IMR-90 (cell line): ENCODE results near the gene MAML2. TPM values are rescaled to one million over a fixed set of nuclear protein-coding genes. Genes with fewer than 3 reads are reported as not detected.

Source experiments
- ATAC-seq: fragments of 200-7000 bp; cut with Tn5 transposase; 2 replicates; pipeline ENCODE4 v1.9.1; 2020; ENCODE audit warnings: low read depth, mild to moderate bottlenecking, moderate library complexity
- BruUV-seq: library from RNA; stranded (reverse); fragments of 400-500 nt; replicated peaks from 2 replicates; lab custom pipeline; 2021; lab: Mats Ljungman, UMichigan
- CTCF ChIA-PET: fragments of 300-600 bp; formaldehyde crosslinking; extraction: SDS; loops from one replicate; lab custom pipeline; 2021; ENCODE audit warnings: antibody characterized with exemption; lab: Yijun Ruan, JAX
- POLR2A ChIA-PET: fragments of 300-600 bp; sonication (Branson Sonifier 250); formaldehyde crosslinking; loops from one replicate; lab custom pipeline; 2022; ENCODE audit warnings: antibody characterized with exemption; ENCODE audit not compliant: unreplicated experiment; lab: Charles Lee
- DNase-seq: peaks from one replicate; pipeline ENCODE4 v3.0.0; 2013
- H2AFZ ChIP-seq: replicated peaks from 2 replicates; pipeline ENCODE3; 2013; ENCODE audit warnings: low read length, mild to moderate bottlenecking; ENCODE audit not compliant: poor library complexity
- H2AK5ac ChIP-seq: 2 replicates; pipeline ENCODE4 v1.6.1; 2013; ENCODE audit warnings: low read depth, low read length, inconsistent platforms
- H2AK9ac ChIP-seq: replicated peaks from 2 replicates; pipeline ENCODE3; 2013; ENCODE audit warnings: mild to moderate bottlenecking, low read depth, low read length, moderate library complexity; ENCODE audit not compliant: poor library complexity
- H2BK120ac ChIP-seq: 2 replicates; pipeline ENCODE4 v1.6.1; 2013; ENCODE audit warnings: low read depth, low read length, inconsistent platforms
- H2BK15ac ChIP-seq: 3 replicates; pipeline ENCODE4 v1.6.1; 2013; ENCODE audit warnings: low read depth, low read length, inconsistent platforms
- H2BK20ac ChIP-seq: 2 replicates; pipeline ENCODE4 v1.6.1; 2013; ENCODE audit warnings: low read depth, mild to moderate bottlenecking, inconsistent platforms, low read length, moderate library complexity
- H2BK5ac ChIP-seq: 2 replicates; pipeline ENCODE4 v1.6.1; 2013; ENCODE audit warnings: mild to moderate bottlenecking, low read depth, low read length, inconsistent platforms; ENCODE audit not compliant: poor library complexity, severe bottlenecking
- H3K14ac ChIP-seq: replicated peaks from 2 replicates; pipeline ENCODE4 v1.6.1; 2013; ENCODE audit warnings: low read depth, low read length, inconsistent platforms
- H3K18ac ChIP-seq: 2 replicates; pipeline ENCODE4 v1.6.1; 2013; ENCODE audit warnings: low read depth, low read length, control low read depth
- H3K23ac ChIP-seq: 2 replicates; pipeline ENCODE4 v1.6.1; 2013; ENCODE audit warnings: low read depth, low read length, inconsistent platforms
- H3K27ac ChIP-seq: 2 replicates; pipeline ENCODE4 v1.5.1; 2013; ENCODE audit warnings: mild to moderate bottlenecking, control low read depth, low read length; ENCODE audit not compliant: insufficient read depth
- H3K27me3 ChIP-seq: 2 replicates; pipeline ENCODE4 v1.6.1; 2013; ENCODE audit warnings: low read length; ENCODE audit not compliant: control insufficient read depth, insufficient read depth
- H3K36me3 ChIP-seq: 2 replicates; pipeline ENCODE4 v1.6.1; 2013; ENCODE audit warnings: low read length, mixed read lengths; ENCODE audit not compliant: control insufficient read depth, insufficient read depth
- H3K4ac ChIP-seq: 2 replicates; pipeline ENCODE4 v1.6.1; 2013; ENCODE audit warnings: low read depth, low read length, inconsistent platforms
- H3K4me1 ChIP-seq: 2 replicates; pipeline ENCODE4 v1.6.1; 2013; ENCODE audit warnings: low read length, mixed read lengths; ENCODE audit not compliant: control insufficient read depth, insufficient read depth
- H3K4me2 ChIP-seq: 2 replicates; pipeline ENCODE4 v1.6.1; 2013; ENCODE audit warnings: low read depth, mild to moderate bottlenecking, control low read depth, low read length, moderate library complexity
- H3K4me3 ChIP-seq: 2 replicates; pipeline ENCODE4 v1.5.1; 2013; ENCODE audit warnings: low read depth, mild to moderate bottlenecking, control low read depth, low read length, moderate library complexity; ENCODE audit not compliant: insufficient read depth
- H3K56ac ChIP-seq: 2 replicates; pipeline ENCODE4 v1.6.1; 2013; ENCODE audit warnings: low read length, inconsistent platforms; ENCODE audit not compliant: insufficient read depth; ENCODE audit errors: extremely low read depth
- H3K79me1 ChIP-seq, 2 experiments: 2 replicates each; pipeline ENCODE4 v1.6.1; 2013; ENCODE audit warnings: low read length in 2 of 2, inconsistent platforms in 1 of 2, low read depth in 1 of 2
- H3K9ac ChIP-seq: 2 replicates; pipeline ENCODE4 v1.6.1; 2013; ENCODE audit warnings: low read depth, low read length, control low read depth
- H3K9me1 ChIP-seq: 2 replicates; pipeline ENCODE4 v1.6.1; 2013; ENCODE audit warnings: low read length, inconsistent platforms; ENCODE audit not compliant: insufficient read depth
- H3K9me3 ChIP-seq: 2 replicates; pipeline ENCODE4 v1.6.1; 2013; ENCODE audit warnings: low read length; ENCODE audit not compliant: control insufficient read depth, insufficient read depth
- H4K20me1 ChIP-seq: 2 replicates; pipeline ENCODE4 v1.6.1; 2013; ENCODE audit warnings: low read length, inconsistent platforms; ENCODE audit not compliant: insufficient read depth
- H4K5ac ChIP-seq: 2 replicates; pipeline ENCODE4 v1.6.1; 2013; ENCODE audit warnings: mild to moderate bottlenecking, low read depth, low read length, control low read depth
- H4K8ac ChIP-seq, 2 experiments: 2 replicates each; pipeline ENCODE4 v1.6.1; 2013; ENCODE audit warnings: low read depth in 2 of 2, low read length in 2 of 2, control low read depth in 1 of 2, inconsistent platforms in 1 of 2
- H4K91ac ChIP-seq: 2 replicates; pipeline ENCODE4 v1.6.1; 2013; ENCODE audit warnings: low read depth, low read length, inconsistent platforms; ENCODE audit not compliant: insufficient read depth
- BHLHE40 ChIP-seq: fragments of 150-350 bp; IDR thresholded peaks from 2 replicates; pipeline ENCODE4 v1.6.1; 2016; ENCODE audit warnings: mild to moderate bottlenecking, low read depth, low read length
- CEBPB ChIP-seq: IDR thresholded peaks from 2 replicates; pipeline ENCODE4 v1.6.1; 2012; ENCODE audit warnings: low read depth, low read length, improper control_type of control experiment
- CHD1 ChIP-seq: IDR thresholded peaks from 2 replicates; pipeline ENCODE4 v1.6.1; 2012; ENCODE audit warnings: low read depth, low read length, improper control_type of control experiment
- FOS ChIP-seq: fragments of 150-350 bp; IDR thresholded peaks from 2 replicates; pipeline ENCODE4 v1.6.1; 2016; ENCODE audit warnings: low read depth, low read length
- MAFK ChIP-seq: IDR thresholded peaks from 2 replicates; pipeline ENCODE4 v1.6.1; 2012; ENCODE audit warnings: low read depth, low read length, improper control_type of control experiment
- MAZ ChIP-seq: IDR thresholded peaks from 2 replicates; pipeline ENCODE4 v1.6.1; 2012; ENCODE audit warnings: low read depth, mild to moderate bottlenecking, low read length, improper control_type of control experiment, moderate library complexity, borderline replicate concordance
- NFE2L2 ChIP-seq: fragments of 150-350 bp; IDR thresholded peaks from 2 replicates; pipeline ENCODE4 v1.6.1; 2016; ENCODE audit warnings: low read depth, mild to moderate bottlenecking, low read length
- POLR2A ChIP-seq: IDR thresholded peaks from 2 replicates; pipeline ENCODE4 v1.6.1; 2012; ENCODE audit warnings: mild to moderate bottlenecking, low read depth, low read length
- RAD21 ChIP-seq: IDR thresholded peaks from 2 replicates; pipeline ENCODE4 v1.6.1; 2012; ENCODE audit warnings: low read length, improper control_type of control experiment
- RCOR1 ChIP-seq: IDR thresholded peaks from 2 replicates; pipeline ENCODE4 v1.6.1; 2012; ENCODE audit warnings: mild to moderate bottlenecking, low read length, improper control_type of control experiment; ENCODE audit not compliant: insufficient replicate concordance
- SMC3 ChIP-seq: fragments of 150-350 bp; IDR thresholded peaks from 2 replicates; pipeline ENCODE4 v1.6.1; 2016; ENCODE audit warnings: low read depth, mild to moderate bottlenecking, antibody characterized with exemption, low read length, moderate library complexity
- WGBS, 2 experiments: methylation state at CpG; one replicate each; pipeline versions ENCODE4 v1.1.5 to v1.1.7; 2013; ENCODE audit warnings: missing lambda C conversion rate in 2 of 2; ENCODE audit not compliant: insufficient read length in 1 of 2; ENCODE audit errors: extremely low coverage in 2 of 2; 5-methylcytosine and 5-hydroxymethylcytosine counted together
- dilution Hi-C: fragments of 300-500 bp; cut with HindIII; formaldehyde crosslinking; loops from one replicate; pipeline ENCODE4 v1.14.3; 2018; ENCODE audit warnings: low sequenced_read_pairs; ENCODE audit not compliant: unreplicated experiment
- in situ Hi-C: fragments of 300-500 bp; cut with MboI; formaldehyde crosslinking; loops from 3 replicates; pipeline ENCODE4 v1.14.3; 2019; ENCODE audit warnings: low sequenced_read_pairs, inconsistent platforms, mixed read lengths
- intact Hi-C: fragments of 100-400 bp; cut with micrococcal nuclease; formaldehyde crosslinking; loops from 2 replicates; pipeline ENCODE4 v1.10.0; 2022
- polyA plus RNA-seq, 3 experiments: library from polyadenylated mRNA; depleted of rRNA; stranded (reverse); fragments of >200 nt; gene quantifications; 2 replicates each; pipeline ENCODE4 v1.2.3, GENCODE V29; 2012; ENCODE audit warnings: low replicate concordance in 1 of 3
- total RNA-seq: library from RNA; depleted of rRNA; stranded (reverse); fragments of >200 nt; gene quantifications from 2 replicates; pipeline ENCODE4 v1.2.3, GENCODE V29; 2012
- TF ChIP-seq, protein P1 (sequence below): fragments of 150-350 bp; IDR thresholded peaks from 2 replicates; pipeline ENCODE4 v1.6.1; 2017; ENCODE audit warnings: mild to moderate bottlenecking, antibody characterized with exemption, low read length, low read depth
- TF ChIP-seq, protein P2 (sequence below): conservative IDR thresholded peaks from 2 replicates; pipeline ENCODE4 v1.5.1; 2012; ENCODE audit warnings: mild to moderate bottlenecking, low read depth, low read length, improper control_type of control experiment

Gene MAML2
- total and polyA plus RNA-seq, 2 of the 4 experiments (the other 2 are of a cell fraction) = 15.0 to 19.5 TPM

DNA sequence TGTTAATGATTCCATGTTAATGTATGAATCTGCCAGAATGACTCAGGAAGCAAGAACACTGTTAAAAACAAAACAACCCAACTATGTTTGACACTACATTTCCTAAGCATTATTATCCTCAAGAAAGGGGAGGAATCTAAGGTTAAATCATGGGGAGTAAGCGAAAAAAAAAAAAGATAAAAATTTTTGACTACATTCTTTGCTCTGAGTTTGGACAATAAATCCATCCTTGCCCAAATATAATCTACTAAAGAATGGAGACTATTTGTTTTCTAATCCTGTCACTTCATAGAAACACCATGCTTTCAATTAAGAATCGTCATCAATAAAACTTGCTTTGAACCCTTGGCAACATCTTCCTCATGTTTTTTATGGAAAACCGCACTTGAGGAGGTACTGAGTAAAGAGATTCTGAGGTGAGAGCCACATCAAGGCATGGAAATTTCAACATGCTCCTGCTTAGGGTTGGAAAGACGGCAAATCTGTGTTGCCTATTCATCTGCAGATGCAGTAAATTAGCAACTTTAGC lies 9.7 kb downstream of the MAML2 start:
- Histone ChIP-seq H2AFZ (no peak overlapping the region), H3K9me3 (no peaks in the 10 kb centered on the region), H3K18ac (no peak overlapping the region), H2AK5ac (peak overlapping the region; percentile 38; the same call in 1 of the 2 replicates), H3K27me3 (no peaks in the 10 kb centered on the region), H3K4me3 (no peak overlapping the region), H2BK15ac (0 out of 3 replicates have a peak overlapping the region, but pooled peaks have one; percentile 5), H3K27ac (peak overlapping the region; percentile 75; the same call in 1 of the 2 replicates), H4K20me1 (no peaks in the 10 kb centered on the region; the same call in 1 of the 2 replicates), H2BK5ac (peak overlapping the region; percentile 66), H2BK20ac (peak overlapping the region; percentile 46; the same call in 1 of the 2 replicates), H3K9me1 (peaks cover 24% of the 10 kb centered on the region), H3K9ac (peak overlapping the region; percentile 54; the same call in 1 of the 2 replicates), H4K8ac (peak overlapping the region in 1 of 2 experiments; percentile 75; a peak in 2 of 4 replicates), H3K14ac (peak overlapping the region; percentile 85), H2AK9ac (no peak overlapping the region), H3K23ac (peak overlapping the region; percentile 28; the same call in 1 of the 2 replicates), H3K79me1 (peaks cover 22 to 77% of the 10 kb centered on the region in 2 experiments), H2BK120ac (peak overlapping the region; percentile 7), H3K56ac (no peak overlapping the region), H3K36me3 (peaks cover 1% of the 10 kb centered on the region; the same call in 1 of the 2 replicates), H3K4me2 (peak overlapping the region; percentile 58; the same call in 1 of the 2 replicates), H3K4me1 (peaks cover 42% of the 10 kb centered on the region), H4K5ac (no peak overlapping the region; the same call in 1 of the 2 replicates), H3K4ac (peak overlapping the region; percentile 65; the same call in 1 of the 2 replicates), H4K91ac (peak overlapping the region; percentile 35; the same call in 1 of the 2 replicates)
- no peak for TF ChIP-seq CEBPB
- no peak for TF ChIP-seq NFE2L2
- no peak for TF ChIP-seq SMC3
- no peak for TF ChIP-seq RCOR1
- no peak for TF ChIP-seq CHD1
- no peak for TF ChIP-seq BHLHE40
- TF ChIP-seq, protein P1, sequence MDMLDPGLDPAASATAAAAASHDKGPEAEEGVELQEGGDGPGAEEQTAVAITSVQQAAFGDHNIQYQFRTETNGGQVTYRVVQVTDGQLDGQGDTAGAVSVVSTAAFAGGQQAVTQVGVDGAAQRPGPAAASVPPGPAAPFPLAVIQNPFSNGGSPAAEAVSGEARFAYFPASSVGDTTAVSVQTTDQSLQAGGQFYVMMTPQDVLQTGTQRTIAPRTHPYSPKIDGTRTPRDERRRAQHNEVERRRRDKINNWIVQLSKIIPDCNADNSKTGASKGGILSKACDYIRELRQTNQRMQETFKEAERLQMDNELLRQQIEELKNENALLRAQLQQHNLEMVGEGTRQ = no peak
- TF ChIP-seq, protein P2, sequence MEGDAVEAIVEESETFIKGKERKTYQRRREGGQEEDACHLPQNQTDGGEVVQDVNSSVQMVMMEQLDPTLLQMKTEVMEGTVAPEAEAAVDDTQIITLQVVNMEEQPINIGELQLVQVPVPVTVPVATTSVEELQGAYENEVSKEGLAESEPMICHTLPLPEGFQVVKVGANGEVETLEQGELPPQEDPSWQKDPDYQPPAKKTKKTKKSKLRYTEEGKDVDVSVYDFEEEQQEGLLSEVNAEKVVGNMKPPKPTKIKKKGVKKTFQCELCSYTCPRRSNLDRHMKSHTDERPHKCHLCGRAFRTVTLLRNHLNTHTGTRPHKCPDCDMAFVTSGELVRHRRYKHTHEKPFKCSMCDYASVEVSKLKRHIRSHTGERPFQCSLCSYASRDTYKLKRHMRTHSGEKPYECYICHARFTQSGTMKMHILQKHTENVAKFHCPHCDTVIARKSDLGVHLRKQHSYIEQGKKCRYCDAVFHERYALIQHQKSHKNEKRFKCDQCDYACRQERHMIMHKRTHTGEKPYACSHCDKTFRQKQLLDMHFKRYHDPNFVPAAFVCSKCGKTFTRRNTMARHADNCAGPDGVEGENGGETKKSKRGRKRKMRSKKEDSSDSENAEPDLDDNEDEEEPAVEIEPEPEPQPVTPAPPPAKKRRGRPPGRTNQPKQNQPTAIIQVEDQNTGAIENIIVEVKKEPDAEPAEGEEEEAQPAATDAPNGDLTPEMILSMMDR = no peak
- TF ChIP-seq FOS = no peak
- TF ChIP-seq POLR2A = no peak
- no peak for TF ChIP-seq MAFK
- TF ChIP-seq RAD21 = no peak
- TF ChIP-seq MAZ = no peak
- WGBS, 2 experiments = no CpG with 5 or more reads among the region's 4 CpGs
- ChIA-PET POLR2A (no interaction called here), CTCF (interaction anchor here (2.1 kb wide), 1 partner anchor 10 kb away, joined by 9 read pairs; the partner anchor contains the start of gene MAML2)
- intact Hi-C loops = no loop called here
- in situ Hi-C loops = no loop called here
- no peak for DNase-seq
- BruUV-seq = no TSS peak
- ATAC-seq = peak; percentile 27; the same call in 1 of the 2 replicates
- dilution Hi-C loops = no loop called here
